G401.6 (cell line): ENCODE results near the gene UBE2E1.
A peak's percentile ranks its signal among the peaks of the same experiment; 100 is the strongest.
"Not testable (repeated sequence)": the region's sequence is repeated elsewhere in the genome, so short reads cannot be mapped to it uniquely, and the experiment has no call there.

Experiments
- FAIRE-seq: peaks from 2 replicates; lab custom pipeline; 2012; peaks lifted over from hg19 to GRCh38; lab: Jason Lieb, UNC

The UBE2E1 gene

GRCh38 chr3:23822559-23822958, 16.8 kb downstream of the UBE2E1 start:
- FAIRE-seq: no peak

GRCh38 chr3:23823620-23824019, 17.9 kb downstream of the UBE2E1 start:
- FAIRE-seq: no peak

GRCh38 chr3:23824699-23825444, 19.1 kb downstream of the UBE2E1 start:
- no peak for FAIRE-seq

GRCh38 chr3:23825802-23826201, 20.0 kb downstream of the UBE2E1 start:
- FAIRE-seq: no peak

GRCh38 chr3:23826382-23827064, 20.8 kb downstream of the UBE2E1 start:
- no peak for FAIRE-seq

- no peak for FAIRE-seq
Measured at GRCh38 chr3:23829242-23829934, 23.6 kb downstream of the UBE2E1 start.

GRCh38 chr3:23830869-23831484, 25.2 kb downstream of the UBE2E1 start:
- no peak for FAIRE-seq

GRCh38 chr3:23831517-23832394, 26.0 kb downstream of the UBE2E1 start:
- FAIRE-seq: no peak

GRCh38 chr3:23832523-23832922, 26.8 kb downstream of the UBE2E1 start:
- FAIRE-seq: no peak

- FAIRE-seq: peak; percentile 93
Measured at GRCh38 chr3:23834082-23834870, 28.5 kb downstream of the UBE2E1 start.

GRCh38 chr3:23835087-23835486, 29.3 kb downstream of the UBE2E1 start:
- no peak for FAIRE-seq

- peak; percentile 48 for FAIRE-seq
Measured at GRCh38 chr3:23835802-23836201, 30.0 kb downstream of the UBE2E1 start.

- no peak for FAIRE-seq
Measured at GRCh38 chr3:23836536-23837230, 30.9 kb downstream of the UBE2E1 start.

- no peak for FAIRE-seq
Measured at GRCh38 chr3:23837286-23837685, 31.5 kb downstream of the UBE2E1 start.

GRCh38 chr3:23837691-23838090, 31.9 kb downstream of the UBE2E1 start:
- FAIRE-seq: no peak

- FAIRE-seq: no peak
Measured at GRCh38 chr3:23840521-23840920, 34.8 kb downstream of the UBE2E1 start.

- no peak for FAIRE-seq
Measured at GRCh38 chr3:23843869-23844268, 38.1 kb downstream of the UBE2E1 start.

GRCh38 chr3:23845326-23846216, 39.8 kb downstream of the UBE2E1 start:
- no peak for FAIRE-seq

- not testable (repeated sequence) for FAIRE-seq
Measured at GRCh38 chr3:23849462-23849861, 43.7 kb downstream of the UBE2E1 start.
